ENCODE results near the gene ABCB6.

GRCh38 chr2:219168932-219169331 is 49.8 kb downstream of the ABCB6 start:
- TF ChIP-seq CTCF (IDR thresholded peaks at IDR 0.05; ENCODE audit: insufficient read depth, low read length, poor library complexity, severe bottlenecking) (no peak), EZH2phosphoT487 (conservative IDR thresholded peaks at IDR 0.05; ENCODE audit: low read length) (no peak)
